HEK293 (cell line): ENCODE measurements around the gene GLRX.

ENCODE experiments used
- CTCF ChIA-PET: fragments of 350-600 bp; formaldehyde crosslinking; extraction: SDS; loops from one replicate; lab custom pipeline; 2021; ENCODE audit warnings: antibody characterized with exemption; lab: Yijun Ruan, JAX
- POLR2A ChIA-PET: fragments of 300-600 bp; formaldehyde crosslinking; extraction: SDS; loops from one replicate; lab custom pipeline; 2020; ENCODE audit warnings: antibody characterized with exemption, inconsistent platforms; lab: Yijun Ruan, JAX
- H3K27ac ChIP-seq: fragments of 200-500 bp; sonication (Bioruptor generic); 2 replicates; pipeline ENCODE4 v1.5.1; 2014; ENCODE audit warnings: low read depth, low read length, control low read depth, inconsistent platforms; ENCODE audit errors: extremely low read depth
- H3K36me3 ChIP-seq, 2 experiments: fragments of 200-500 bp in 1 of 2; sonication (Bioruptor generic) in 1 of 2; 1 replicate in 1 of 2; 2 replicates in 1 of 2; pipeline ENCODE4 v1.5.1; 2014 to 2017; ENCODE audit warnings: inconsistent platforms in 2 of 2, low read length in 2 of 2; ENCODE audit not compliant: control insufficient read depth in 2 of 2, insufficient read depth in 1 of 2
- H3K4me1 ChIP-seq: fragments of 200-500 bp; sonication (Bioruptor generic); 2 replicates; pipeline ENCODE4 v1.5.1; 2014; ENCODE audit warnings: mild to moderate bottlenecking, low read length, inconsistent platforms; ENCODE audit not compliant: control insufficient read depth, insufficient read depth
- H3K4me3 ChIP-seq: 2 replicates; pipeline ENCODE4 v1.5.1; 2011; ENCODE audit warnings: low read depth, mild to moderate bottlenecking, control low read depth, low read length, moderate library complexity
- H3K9me3 ChIP-seq: fragments of 200-500 bp; sonication (Bioruptor generic); 2 replicates; pipeline ENCODE4 v1.5.1; 2014; ENCODE audit warnings: low read depth, low read length, inconsistent platforms; ENCODE audit not compliant: control insufficient read depth, insufficient read depth
- BCL11A ChIP-seq: fragments of 450-650 bp; formaldehyde crosslinking; IDR thresholded peaks from 2 replicates; pipeline ENCODE4 v1.5.1; 2016; ENCODE audit warnings: low read depth, missing biosample characterization, missing genetic modification characterization
- FEZF1 ChIP-seq: fragments of 450-650 bp; formaldehyde crosslinking; IDR thresholded peaks from 2 replicates; pipeline ENCODE4 v1.5.1; 2016; ENCODE audit warnings: missing biosample characterization, missing genetic modification characterization
- GLI2 ChIP-seq: fragments of 450-650 bp; formaldehyde crosslinking; IDR thresholded peaks from 2 replicates; pipeline ENCODE4; 2017; ENCODE audit warnings: missing biosample characterization, missing genetic modification characterization, low read depth, borderline replicate concordance
- KLF1 ChIP-seq: fragments of 450-650 bp; formaldehyde crosslinking; IDR thresholded peaks from 2 replicates; pipeline ENCODE4 v1.5.1; 2016; ENCODE audit warnings: missing biosample characterization, missing genetic modification characterization
- KLF16 ChIP-seq: fragments of 450-650 bp; formaldehyde crosslinking; IDR thresholded peaks from 2 replicates; pipeline ENCODE4 v1.5.1; 2017; ENCODE audit warnings: missing biosample characterization, missing genetic modification characterization
- TRIM28 ChIP-seq: IDR thresholded peaks from 2 replicates; pipeline ENCODE4 v1.6.1; 2011; ENCODE audit warnings: low read length, control low read depth, borderline replicate concordance
- ZEB2 ChIP-seq: fragments of 450-650 bp; formaldehyde crosslinking; IDR thresholded peaks from 2 replicates; pipeline ENCODE4 v1.5.1; 2016; ENCODE audit warnings: missing biosample characterization, missing genetic modification characterization
- ZFP69B ChIP-seq: fragments of 450-650 bp; formaldehyde crosslinking; IDR thresholded peaks from 2 replicates; pipeline ENCODE4 v1.5.1; 2016; ENCODE audit warnings: missing biosample characterization, missing genetic modification characterization
- ZNF10 ChIP-seq: fragments of 450-650 bp; formaldehyde crosslinking; IDR thresholded peaks from 2 replicates; pipeline ENCODE4 v1.5.1; 2017; ENCODE audit warnings: missing biosample characterization, missing genetic modification characterization
- ZNF112 ChIP-seq: fragments of 450-650 bp; formaldehyde crosslinking; IDR thresholded peaks from 2 replicates; pipeline ENCODE4 v1.5.0; 2017; ENCODE audit warnings: missing biosample characterization, missing genetic modification characterization
- ZNF138 ChIP-seq: fragments of 450-650 bp; formaldehyde crosslinking; IDR thresholded peaks from 2 replicates; pipeline ENCODE4 v1.5.1; 2016; ENCODE audit warnings: missing biosample characterization, missing genetic modification characterization, borderline replicate concordance
- ZNF2 ChIP-seq: fragments of 450-650 bp; formaldehyde crosslinking; IDR thresholded peaks from 2 replicates; pipeline ENCODE4 v1.5.1; 2016; ENCODE audit warnings: missing biosample characterization, missing genetic modification characterization
- ZNF223 ChIP-seq: fragments of 450-650 bp; formaldehyde crosslinking; IDR thresholded peaks from 2 replicates; pipeline ENCODE4 v1.5.1; 2016; ENCODE audit warnings: missing biosample characterization, missing genetic modification characterization
- ZNF24 ChIP-seq: fragments of 450-650 bp; formaldehyde crosslinking; IDR thresholded peaks from 2 replicates; pipeline ENCODE4 v1.5.1; 2016; ENCODE audit warnings: missing biosample characterization, missing genetic modification characterization
- ZNF335 ChIP-seq: fragments of 450-650 bp; formaldehyde crosslinking; conservative IDR thresholded peaks from 2 replicates; pipeline ENCODE4 v1.5.1; 2016; ENCODE audit warnings: missing biosample characterization, missing genetic modification characterization
- ZNF350 ChIP-seq: fragments of 450-650 bp; formaldehyde crosslinking; IDR thresholded peaks from 2 replicates; pipeline ENCODE4 v1.5.0; 2017; ENCODE audit warnings: missing biosample characterization, mild to moderate bottlenecking, missing genetic modification characterization
- ZNF354C ChIP-seq: fragments of 450-650 bp; formaldehyde crosslinking; IDR thresholded peaks from 2 replicates; pipeline ENCODE4 v1.5.1; 2016; ENCODE audit warnings: missing biosample characterization, missing genetic modification characterization, low read depth, borderline replicate concordance
- ZNF416 ChIP-seq: fragments of 450-650 bp; formaldehyde crosslinking; IDR thresholded peaks from 2 replicates; pipeline ENCODE4 v1.5.1; 2016; ENCODE audit warnings: missing biosample characterization, missing genetic modification characterization
- ZNF48 ChIP-seq: fragments of 450-650 bp; formaldehyde crosslinking; IDR thresholded peaks from 2 replicates; pipeline ENCODE4 v1.5.1; 2016; ENCODE audit warnings: missing biosample characterization, missing genetic modification characterization
- ZNF529 ChIP-seq: fragments of 450-650 bp; formaldehyde crosslinking; IDR thresholded peaks from 2 replicates; pipeline ENCODE4 v1.5.1; 2017; ENCODE audit warnings: missing genetic modification characterization, missing biosample characterization; ENCODE audit not compliant: insufficient replicate concordance
- ZNF555 ChIP-seq: fragments of 450-650 bp; formaldehyde crosslinking; conservative IDR thresholded peaks from 2 replicates; pipeline ENCODE4 v1.5.1; 2017; ENCODE audit warnings: missing biosample characterization, mild to moderate bottlenecking, missing genetic modification characterization, inconsistent platforms
- ZNF664 ChIP-seq: fragments of 450-650 bp; formaldehyde crosslinking; IDR thresholded peaks from 2 replicates; pipeline ENCODE4 v1.5.1; 2016; ENCODE audit warnings: missing biosample characterization, missing genetic modification characterization
- ZNF747 ChIP-seq: fragments of 450-650 bp; formaldehyde crosslinking; IDR thresholded peaks from 2 replicates; pipeline ENCODE4 v1.5.1; 2016; ENCODE audit warnings: missing biosample characterization, missing genetic modification characterization
- ZNF785 ChIP-seq: fragments of 450-650 bp; formaldehyde crosslinking; IDR thresholded peaks from 2 replicates; pipeline ENCODE4 v1.5.1; 2016; ENCODE audit warnings: missing biosample characterization, missing genetic modification characterization
- TF ChIP-seq, protein P1 (sequence below): fragments of 450-650 bp; formaldehyde crosslinking; IDR thresholded peaks from 2 replicates; pipeline ENCODE4 v1.5.1; 2017; ENCODE audit warnings: missing biosample characterization, missing genetic modification characterization
- TF ChIP-seq, protein P2 (sequence below): fragments of 450-650 bp; formaldehyde crosslinking; IDR thresholded peaks from 2 replicates; pipeline ENCODE4 v1.5.1; 2016; ENCODE audit warnings: missing biosample characterization, missing genetic modification characterization
- TF ChIP-seq, protein P3 (sequence below): fragments of 450-650 bp; formaldehyde crosslinking; conservative IDR thresholded peaks from 2 replicates; pipeline ENCODE4 v1.5.1; 2016; ENCODE audit warnings: low read depth, missing biosample characterization, missing genetic modification characterization
- TF ChIP-seq, protein P4 (sequence below): fragments of 450-650 bp; formaldehyde crosslinking; IDR thresholded peaks from 2 replicates; pipeline ENCODE4 v1.5.1; 2016; ENCODE audit warnings: missing biosample characterization, missing genetic modification characterization

Gene GLRX

DNA sequence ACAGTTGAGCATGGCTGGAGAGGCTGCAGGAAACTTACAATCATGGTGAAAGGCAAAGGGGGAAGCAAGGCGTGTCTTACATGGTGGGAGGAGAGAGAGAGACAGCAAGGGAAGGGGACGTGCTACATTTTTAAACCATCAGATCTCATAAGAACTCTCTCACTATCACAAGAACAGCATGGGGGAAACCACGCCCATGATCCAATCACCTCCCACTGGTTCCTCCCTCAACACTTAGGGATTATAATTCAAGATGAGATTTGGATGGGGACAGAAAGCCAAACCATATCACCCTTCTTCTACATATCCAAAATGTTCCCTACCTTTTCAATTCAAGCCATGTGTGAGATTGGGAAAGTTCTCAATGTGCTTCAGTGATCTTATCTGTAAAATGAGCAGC, 22.9 kb upstream of the GLRX start (continued):
- TF ChIP-seq ZNF223 (tag by site-specific recombination) (no peak), FEZF1 (tag by site-specific recombination) (no peak), KLF16 (tag by site-specific recombination) (no peak), KLF1 (tag by site-specific recombination) (no peak), BCL11A (no peak), ZNF48 (tag by site-specific recombination) (no peak), ZNF555 (tag by site-specific recombination) (no peak), ZNF138 (tag by site-specific recombination) (no peak), ZNF416 (tag by site-specific recombination) (no peak), ZNF350 (tag by site-specific recombination) (no peak), ZNF112 (tag by site-specific recombination) (no peak), ZNF529 (tag by site-specific recombination) (no peak), ZNF664 (tag by site-specific recombination) (no peak)
- TF ChIP-seq, protein P1, sequence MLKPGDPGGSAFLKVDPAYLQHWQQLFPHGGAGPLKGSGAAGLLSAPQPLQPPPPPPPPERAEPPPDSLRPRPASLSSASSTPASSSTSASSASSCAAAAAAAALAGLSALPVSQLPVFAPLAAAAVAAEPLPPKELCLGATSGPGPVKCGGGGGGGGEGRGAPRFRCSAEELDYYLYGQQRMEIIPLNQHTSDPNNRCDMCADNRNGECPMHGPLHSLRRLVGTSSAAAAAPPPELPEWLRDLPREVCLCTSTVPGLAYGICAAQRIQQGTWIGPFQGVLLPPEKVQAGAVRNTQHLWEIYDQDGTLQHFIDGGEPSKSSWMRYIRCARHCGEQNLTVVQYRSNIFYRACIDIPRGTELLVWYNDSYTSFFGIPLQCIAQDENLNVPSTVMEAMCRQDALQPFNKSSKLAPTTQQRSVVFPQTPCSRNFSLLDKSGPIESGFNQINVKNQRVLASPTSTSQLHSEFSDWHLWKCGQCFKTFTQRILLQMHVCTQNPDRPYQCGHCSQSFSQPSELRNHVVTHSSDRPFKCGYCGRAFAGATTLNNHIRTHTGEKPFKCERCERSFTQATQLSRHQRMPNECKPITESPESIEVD (tag by site-specific recombination), result no peak

DNA sequence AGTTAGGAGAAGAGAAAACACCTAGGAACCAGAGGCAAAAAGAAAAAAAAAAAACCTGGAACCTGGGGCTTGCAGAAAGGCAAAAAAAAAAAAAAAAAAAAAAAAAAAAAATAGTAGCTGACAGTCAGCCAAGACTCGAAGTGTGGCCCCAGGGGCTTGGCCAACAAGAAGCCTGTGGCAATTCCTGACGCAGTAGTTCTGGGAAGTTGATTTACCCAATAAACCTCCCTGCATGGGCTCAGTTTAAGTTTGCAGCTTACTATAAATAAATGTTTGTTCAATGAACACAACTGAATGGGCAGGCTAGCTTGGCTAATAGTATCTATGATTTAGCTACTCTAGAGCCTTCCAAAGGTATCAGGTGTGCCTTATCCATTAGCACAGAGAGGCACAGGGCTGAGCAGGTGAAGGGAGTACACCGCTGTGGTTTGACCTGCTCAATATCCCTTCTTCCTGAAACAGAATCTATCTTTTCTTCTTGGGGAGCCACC, 21.3 kb upstream of the GLRX start:
- H3K4me1 ChIP-seq, result no peaks in the 10 kb centered on the region
- no peaks in the 10 kb centered on the region for H3K36me3 ChIP-seq
- TF ChIP-seq ZFP69B, result no peak
- TF ChIP-seq ZNF785 (tag by site-specific recombination), result no peak
- TF ChIP-seq, protein P2, sequence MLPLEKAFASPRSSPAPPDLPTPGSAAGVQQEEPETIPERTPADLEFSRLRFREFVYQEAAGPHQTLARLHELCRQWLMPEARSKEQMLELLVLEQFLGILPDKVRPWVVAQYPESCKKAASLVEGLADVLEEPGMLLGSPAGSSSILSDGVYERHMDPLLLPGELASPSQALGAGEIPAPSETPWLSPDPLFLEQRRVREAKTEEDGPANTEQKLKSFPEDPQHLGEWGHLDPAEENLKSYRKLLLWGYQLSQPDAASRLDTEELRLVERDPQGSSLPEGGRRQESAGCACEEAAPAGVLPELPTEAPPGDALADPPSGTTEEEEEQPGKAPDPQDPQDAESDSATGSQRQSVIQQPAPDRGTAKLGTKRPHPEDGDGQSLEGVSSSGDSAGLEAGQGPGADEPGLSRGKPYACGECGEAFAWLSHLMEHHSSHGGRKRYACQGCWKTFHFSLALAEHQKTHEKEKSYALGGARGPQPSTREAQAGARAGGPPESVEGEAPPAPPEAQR (tag by site-specific recombination), result no peak
- peak; percentile 61; the same call in 1 of the 2 replicates for TF ChIP-seq ZNF10 (tag by site-specific recombination)
- TF ChIP-seq, protein P3, sequence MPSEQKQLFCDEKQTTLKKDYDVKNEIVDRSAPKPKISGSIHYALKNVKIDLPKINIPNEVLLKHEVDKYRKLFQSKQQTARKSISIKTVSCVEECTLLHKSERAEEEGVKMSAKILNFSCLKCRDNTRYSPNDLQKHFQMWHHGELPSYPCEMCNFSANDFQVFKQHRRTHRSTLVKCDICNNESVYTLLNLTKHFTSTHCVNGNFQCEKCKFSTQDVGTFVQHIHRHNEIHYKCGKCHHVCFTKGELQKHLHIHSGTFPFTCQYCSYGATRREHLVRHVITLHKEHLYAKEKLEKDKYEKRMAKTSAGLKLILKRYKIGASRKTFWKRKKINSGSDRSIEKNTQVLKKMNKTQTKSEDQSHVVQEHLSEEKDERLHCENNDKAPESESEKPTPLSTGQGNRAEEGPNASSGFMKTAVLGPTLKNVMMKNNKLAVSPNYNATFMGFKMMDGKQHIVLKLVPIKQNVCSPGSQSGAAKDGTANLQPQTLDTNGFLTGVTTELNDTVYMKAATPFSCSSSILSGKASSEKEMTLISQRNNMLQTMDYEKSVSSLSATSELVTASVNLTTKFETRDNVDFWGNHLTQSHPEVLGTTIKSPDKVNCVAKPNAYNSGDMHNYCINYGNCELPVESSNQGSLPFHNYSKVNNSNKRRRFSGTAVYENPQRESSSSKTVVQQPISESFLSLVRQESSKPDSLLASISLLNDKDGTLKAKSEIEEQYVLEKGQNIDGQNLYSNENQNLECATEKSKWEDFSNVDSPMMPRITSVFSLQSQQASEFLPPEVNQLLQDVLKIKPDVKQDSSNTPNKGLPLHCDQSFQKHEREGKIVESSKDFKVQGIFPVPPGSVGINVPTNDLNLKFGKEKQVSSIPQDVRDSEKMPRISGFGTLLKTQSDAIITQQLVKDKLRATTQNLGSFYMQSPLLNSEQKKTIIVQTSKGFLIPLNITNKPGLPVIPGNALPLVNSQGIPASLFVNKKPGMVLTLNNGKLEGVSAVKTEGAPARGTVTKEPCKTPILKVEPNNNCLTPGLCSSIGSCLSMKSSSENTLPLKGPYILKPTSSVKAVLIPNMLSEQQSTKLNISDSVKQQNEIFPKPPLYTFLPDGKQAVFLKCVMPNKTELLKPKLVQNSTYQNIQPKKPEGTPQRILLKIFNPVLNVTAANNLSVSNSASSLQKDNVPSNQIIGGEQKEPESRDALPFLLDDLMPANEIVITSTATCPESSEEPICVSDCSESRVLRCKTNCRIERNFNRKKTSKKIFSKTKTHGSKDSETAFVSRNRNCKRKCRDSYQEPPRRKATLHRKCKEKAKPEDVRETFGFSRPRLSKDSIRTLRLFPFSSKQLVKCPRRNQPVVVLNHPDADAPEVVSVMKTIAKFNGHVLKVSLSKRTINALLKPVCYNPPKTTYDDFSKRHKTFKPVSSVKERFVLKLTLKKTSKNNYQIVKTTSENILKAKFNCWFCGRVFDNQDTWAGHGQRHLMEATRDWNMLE (tag by site-specific recombination), result no peak
- TF ChIP-seq ZNF354C, result no peak
- TF ChIP-seq TRIM28, result no peak
- 0 out of 2 replicates have a peak, but pooled peaks have one; percentile 34 for TF ChIP-seq ZNF335
- no peak for TF ChIP-seq ZNF747 (tag by site-specific recombination)
- TF ChIP-seq ZNF24 (tag by site-specific recombination), result no peak
- TF ChIP-seq, protein P4, sequence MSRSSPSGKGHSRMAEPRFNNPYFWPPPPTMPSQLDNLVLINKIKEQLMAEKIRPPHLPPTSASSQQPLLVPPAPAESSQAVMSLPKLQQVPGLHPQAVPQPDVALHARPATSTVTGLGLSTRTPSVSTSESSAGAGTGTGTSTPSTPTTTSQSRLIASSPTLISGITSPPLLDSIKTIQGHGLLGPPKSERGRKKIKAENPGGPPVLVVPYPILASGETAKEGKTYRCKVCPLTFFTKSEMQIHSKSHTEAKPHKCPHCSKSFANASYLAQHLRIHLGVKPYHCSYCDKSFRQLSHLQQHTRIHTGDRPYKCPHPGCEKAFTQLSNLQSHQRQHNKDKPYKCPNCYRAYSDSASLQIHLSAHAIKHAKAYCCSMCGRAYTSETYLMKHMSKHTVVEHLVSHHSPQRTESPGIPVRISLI, result peak; percentile 96
- TF ChIP-seq GLI2 (tag by site-specific recombination), result no peak
- no peak for TF ChIP-seq ZNF2 (tag by site-specific recombination)
- no peak for TF ChIP-seq ZEB2 (tag by site-specific recombination)
- TF ChIP-seq, all 188 proteins: peak for 3
- no peaks in the 10 kb centered on the region for H3K9me3 ChIP-seq
- no peak overlapping the region for H3K27ac ChIP-seq
- no peak overlapping the region for H3K4me3 ChIP-seq
- POLR2A ChIA-PET, result interaction anchor here (0.7 to 1.1 kb wide), 2 partner anchors 21 to 63 kb away, joined by 3 to 5 read pairs; no protein-coding TSS in a partner anchor
- CTCF ChIA-PET, result interaction anchor here (0.8 to 2.3 kb wide), 8 partner anchors 9 to 454 kb away, joined by 3 to 29 read pairs (median 7); no protein-coding TSS in a partner anchor
